Fibroblast of pulmonary artery (primary cell): ENCODE data around the gene CNTNAP2.

Experiments
- DNase-seq: peaks from one replicate; pipeline ENCODE4 v3.0.0-alpha.2; 2010; ENCODE audit warnings: low read depth
- H3K4me3 ChIP-seq: replicated peaks from 2 replicates; pipeline ENCODE4 v1.5.1; 2011; ENCODE audit warnings: low read depth, mild to moderate bottlenecking, control low read depth, low read length, moderate library complexity
- CTCF ChIP-seq: IDR thresholded peaks from 2 replicates; pipeline ENCODE4 v1.5.1; 2011; ENCODE audit warnings: mild to moderate bottlenecking, control low read depth, low read length, inconsistent platforms; ENCODE audit errors: missing control alignments

Gene CNTNAP2

GRCh38 chr7:146948703-146949102 is 832.1 kb downstream of the CNTNAP2 start:
- DNase-seq = no peak
- H3K4me3 ChIP-seq = no peak overlapping the region
- no peak for TF ChIP-seq CTCF

- H3K4me3 ChIP-seq = no peak overlapping the region
- no peak for DNase-seq
- no peak for TF ChIP-seq CTCF
Observed at GRCh38 chr7:146956321-146956720, 839.7 kb downstream of the CNTNAP2 start.

GRCh38 chr7:146956853-146957252 is 840.3 kb downstream of the CNTNAP2 start:
- H3K4me3 ChIP-seq = no peak overlapping the region
- no peak for TF ChIP-seq CTCF
- DNase-seq = no peak

- no peak for DNase-seq
- no peak for TF ChIP-seq CTCF
- no peak overlapping the region for H3K4me3 ChIP-seq
Observed at GRCh38 chr7:146960773-146961391, 844.3 kb downstream of the CNTNAP2 start.

GRCh38 chr7:146961617-146962016 is 845.0 kb downstream of the CNTNAP2 start:
- TF ChIP-seq CTCF = no peak
- H3K4me3 ChIP-seq = no peak overlapping the region
- peak; percentile 90 for DNase-seq

GRCh38 chr7:146966274-146966673 is 849.7 kb downstream of the CNTNAP2 start:
- DNase-seq = no peak
- TF ChIP-seq CTCF = no peak
- H3K4me3 ChIP-seq = no peak overlapping the region

GRCh38 chr7:146982482-146982881 is 865.9 kb downstream of the CNTNAP2 start:
- DNase-seq = no peak
- H3K4me3 ChIP-seq = no peak overlapping the region
- no peak for TF ChIP-seq CTCF
